Common myeloid progenitor, CD34-positive (primary cell): Measurements from ENCODE around the gene MGARP. TPM values are rescaled to one million over a fixed set of nuclear protein-coding genes. Genes with fewer than 3 reads are reported as not detected.
A peak's percentile ranks its signal among the peaks of the same experiment; 100 is the strongest.
"Not testable (repeated sequence)": the region's sequence is repeated elsewhere in the genome, so short reads cannot be mapped to it uniquely, and the experiment has no call there.

ENCODE experiments used
- CTCF ChIA-PET: fragments of 350-600 bp; sonication (Branson Sonifier 250); formaldehyde crosslinking; loops from one replicate; lab custom pipeline; 2021; ENCODE audit warnings: antibody characterized with exemption; lab: Charles Lee
- POLR2A ChIA-PET: fragments of 350-600 bp; sonication (Branson Sonifier 250); formaldehyde crosslinking; loops from one replicate; lab custom pipeline; 2021; ENCODE audit warnings: antibody characterized with exemption; lab: Charles Lee
- DNase-seq, 3 donors: peaks; one replicate each; pipeline versions ENCODE4 v3.0.0 to v3.0.0-alpha.2; 2013
- H3K27ac ChIP-seq, 2 experiments: 1 replicate in 1 of 2; 2 replicates in 1 of 2; pipeline ENCODE4 v1.7.0; 2013; ENCODE audit warnings: inconsistent platforms in 2 of 2, low read length in 2 of 2, mild to moderate bottlenecking in 2 of 2, low read depth in 1 of 2, moderate library complexity in 1 of 2; ENCODE audit not compliant: severe bottlenecking in 2 of 2, insufficient read depth in 1 of 2, poor library complexity in 1 of 2
- H3K27me3 ChIP-seq, 5 experiments: replicated peaks in 2 of 5; 1 replicate in 3 of 5; 2 replicates in 2 of 5; pipeline versions ENCODE4 v1.6.1 to v1.7.0; 2013; ENCODE audit warnings: low read length in 4 of 5, mild to moderate bottlenecking in 2 of 5, moderate library complexity in 2 of 5, inconsistent platforms in 1 of 5; ENCODE audit not compliant: insufficient read depth in 5 of 5, control insufficient read depth in 4 of 5
- H3K36me3 ChIP-seq, 4 experiments: 1 replicate in 2 of 4; 2 replicates in 2 of 4; pipeline versions ENCODE4 v1.6.1 to v1.7.0; 2013; ENCODE audit warnings: low read length in 3 of 4, control low read depth in 1 of 4, mild to moderate bottlenecking in 1 of 4; ENCODE audit not compliant: control insufficient read depth in 4 of 4, insufficient read depth in 4 of 4
- H3K4me1 ChIP-seq, 4 experiments: 1 replicate in 3 of 4; 2 replicates in 1 of 4; pipeline versions ENCODE4 v1.6.1 to v1.7.1; 2013; ENCODE audit warnings: low read length in 3 of 4, mild to moderate bottlenecking in 3 of 4, control low read depth in 1 of 4, inconsistent platforms in 1 of 4, moderate library complexity in 1 of 4; ENCODE audit not compliant: control insufficient read depth in 4 of 4, insufficient read depth in 4 of 4; ENCODE audit errors: control extremely low read depth in 1 of 4
- H3K4me3 ChIP-seq, 7 experiments: 1 replicate in 4 of 7; 2 replicates in 3 of 7; pipeline versions ENCODE4 v1.5.1 to v1.7.0; 2013; ENCODE audit warnings: mild to moderate bottlenecking in 7 of 7, low read length in 6 of 7, moderate library complexity in 6 of 7, inconsistent platforms in 2 of 7, low read depth in 2 of 7, control low read depth in 1 of 7; ENCODE audit not compliant: insufficient read depth in 4 of 7, control insufficient read depth in 1 of 7; ENCODE audit errors: extremely low read depth in 1 of 7
- H3K9me3 ChIP-seq, 5 experiments: 1 replicate in 4 of 5; 2 replicates in 1 of 5; pipeline versions ENCODE4 v1.6.1 to v1.7.1; 2013; ENCODE audit warnings: low read length in 4 of 5, mild to moderate bottlenecking in 2 of 5, inconsistent platforms in 1 of 5, low read depth in 1 of 5, moderate library complexity in 1 of 5; ENCODE audit not compliant: control insufficient read depth in 4 of 5, insufficient read depth in 2 of 5; ENCODE audit errors: control extremely low read depth in 1 of 5
- WGBS: methylation state at CpG from one replicate; pipeline ENCODE4 v1.1.5; 2013; ENCODE audit not compliant: insufficient coverage; 5-methylcytosine and 5-hydroxymethylcytosine counted together
- polyA plus RNA-seq: library from polyadenylated mRNA; unstranded; fragments of 120-200 nt; gene quantifications from one replicate; pipeline ENCODE4 v1.2.1, GENCODE V29; 2013

Gene MGARP
- polyA plus RNA-seq = 0.15 TPM

DNA sequence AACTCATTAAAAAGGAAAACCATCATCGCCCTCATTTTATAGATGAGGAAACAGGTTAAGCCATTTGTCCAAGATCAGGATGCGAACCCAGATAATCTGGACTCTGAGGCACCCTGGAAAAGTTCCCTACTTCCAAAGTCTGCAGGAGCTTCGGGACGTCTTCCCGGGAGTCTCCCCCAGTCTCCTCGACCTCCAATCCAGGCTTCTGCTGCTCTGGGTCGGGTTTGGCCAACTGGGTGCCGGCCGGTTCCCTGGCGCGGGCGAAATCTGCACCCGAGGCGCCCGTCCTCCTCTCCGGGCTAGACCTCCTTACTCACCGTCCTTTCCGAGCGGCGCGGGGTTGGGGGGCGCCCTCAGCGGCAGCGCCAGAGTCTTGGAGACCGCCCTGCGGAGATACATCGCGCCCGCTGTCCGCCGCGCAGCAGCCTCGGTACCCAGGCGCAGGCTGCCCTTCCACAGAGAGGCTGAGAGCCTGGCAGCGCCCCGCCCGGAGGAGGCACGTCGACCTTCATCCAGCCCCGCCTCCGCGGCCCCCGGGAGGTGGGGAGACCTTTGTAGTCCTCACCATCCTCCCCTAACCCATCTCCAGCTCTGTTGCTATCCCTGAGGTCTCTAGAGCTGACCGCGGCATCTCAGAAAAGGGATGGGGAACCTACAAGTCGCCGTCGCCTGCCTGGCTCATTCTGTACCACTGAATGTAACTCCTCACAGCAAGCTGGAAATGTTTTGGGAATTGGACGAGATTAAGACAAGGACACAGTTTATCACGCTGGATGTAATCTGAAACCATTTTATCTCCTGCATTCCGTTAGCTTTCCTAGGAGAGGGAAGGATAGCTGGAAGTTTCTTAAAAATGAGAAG, at the start of gene MGARP:
TSS of gene MGARP (minus strand) at position 466 of the 861 bp plus-strand sequence. CDS start at position 399, 67 bp downstream.
- Histone ChIP-seq H3K27me3 (peaks cover 16 to 61% (median 20%) of the 10 kb centered on the region in 5 experiments), H3K9me3 (peaks cover 0 to 4% (median 1%) of the 10 kb centered on the region in 5 experiments), H3K4me3 (peak within 1 kb of the TSS; percentile 8 to 72 (median 58)), H3K36me3 (no peaks in the 10 kb centered on the region), H3K27ac (no peak within 1 kb of the TSS), H3K4me1 (peaks cover 6 to 20% (median 13%) of the 10 kb centered on the region in 4 experiments)
- CTCF ChIA-PET = interaction anchor here (1.3 to 2.8 kb wide), 4 partner anchors 10 to 21 kb away, joined by 5 to 12 read pairs (median 8); partner anchors contain the start of genes NAA15 and NDUFC1
- POLR2A ChIA-PET = no interaction called here
- DNase-seq = peak in 2 of 3 donors; percentile 43 to 57
- 6% methylated on average over 43 of the region's 51 CpGs for WGBS

DNA sequence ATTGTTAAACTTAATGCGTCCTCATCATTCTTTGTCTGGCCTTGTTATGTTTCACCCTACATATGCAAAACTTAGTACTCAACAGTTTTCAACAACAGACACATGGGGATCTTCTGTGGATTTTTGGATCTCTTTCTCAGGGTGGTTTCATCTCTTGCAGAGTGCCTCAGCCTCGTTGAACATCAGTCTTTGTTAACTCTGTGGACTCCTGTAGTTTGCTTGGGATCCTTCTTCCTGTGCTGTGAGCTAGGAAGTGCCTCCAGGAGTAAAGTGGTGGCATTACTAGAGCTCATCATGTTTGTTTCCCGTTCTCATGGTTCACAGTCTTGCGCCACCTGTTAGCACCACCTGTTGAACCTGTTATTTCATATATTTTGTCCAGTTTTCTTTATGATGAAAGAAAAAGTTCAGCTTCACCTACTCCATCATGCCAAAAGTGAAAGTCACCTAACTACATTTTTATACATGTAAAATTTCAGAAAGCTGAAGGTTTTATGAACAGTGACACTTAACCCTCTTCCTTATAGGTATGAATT, 49.7 kb upstream of the MGARP start:
- ChIA-PET CTCF (interaction anchor here (0.8 to 4.5 kb wide), 7 partner anchors 10 to 115 kb away, joined by 3 to 17 read pairs (median 4); partner anchors contain the start of genes NAA15 and NDUFC1), POLR2A (no interaction called here)
- H3K4me1 ChIP-seq = peaks cover 0 to 5% (median 0%) of the 10 kb centered on the region in 4 experiments
- WGBS = 83% methylated on average over 1 of the region's 4 CpGs
- peaks cover 0 to 3% (median 0%) of the 10 kb centered on the region in 5 experiments for H3K9me3 ChIP-seq
- no peak for DNase-seq
- no peak overlapping the region for H3K27ac ChIP-seq
- H3K4me3 ChIP-seq = no peak overlapping the region
- H3K27me3 ChIP-seq = no peaks in the 10 kb centered on the region
- peaks cover 0 to 16% (median 12%) of the 10 kb centered on the region in 4 experiments for H3K36me3 ChIP-seq

DNA sequence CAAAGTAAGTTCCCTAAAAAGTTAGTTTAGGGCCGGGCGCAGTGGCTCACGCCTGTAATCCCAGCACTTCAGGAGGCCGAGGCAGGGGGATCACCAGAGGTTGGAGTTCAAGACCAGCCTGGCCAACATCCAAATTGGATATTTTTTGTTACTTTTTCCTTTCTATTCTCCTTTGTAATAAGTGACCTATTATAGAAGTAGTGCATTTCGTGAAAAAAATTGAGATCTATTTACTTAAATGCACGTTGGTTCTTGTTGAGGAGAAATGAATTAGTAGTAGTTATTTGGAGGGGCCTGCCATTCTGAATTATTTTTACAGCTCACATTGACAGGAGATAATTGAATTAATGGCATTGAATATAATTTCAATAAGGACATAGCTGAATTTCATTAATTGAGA, 44.6 kb upstream of the MGARP start:
- POLR2A ChIA-PET = no interaction called here
- DNase-seq = no peak
- Histone ChIP-seq H3K27me3 (no peaks in the 10 kb centered on the region), H3K27ac (no peak overlapping the region), H3K36me3 (peaks cover 2 to 12% (median 7%) of the 10 kb centered on the region in 4 experiments), H3K4me1 (peaks cover 0 to 7% (median 0%) of the 10 kb centered on the region in 4 experiments), H3K4me3 (no peak overlapping the region), H3K9me3 (peaks cover 0 to 3% (median 0%) of the 10 kb centered on the region in 5 experiments)
- CTCF ChIA-PET = interaction anchor here (0.7 to 1.1 kb wide), 4 partner anchors 9 to 106 kb away, joined by 3 to 4 read pairs (median 3); no protein-coding TSS in a partner anchor
- WGBS = 98% methylated on average over 4 of the region's 6 CpGs

DNA sequence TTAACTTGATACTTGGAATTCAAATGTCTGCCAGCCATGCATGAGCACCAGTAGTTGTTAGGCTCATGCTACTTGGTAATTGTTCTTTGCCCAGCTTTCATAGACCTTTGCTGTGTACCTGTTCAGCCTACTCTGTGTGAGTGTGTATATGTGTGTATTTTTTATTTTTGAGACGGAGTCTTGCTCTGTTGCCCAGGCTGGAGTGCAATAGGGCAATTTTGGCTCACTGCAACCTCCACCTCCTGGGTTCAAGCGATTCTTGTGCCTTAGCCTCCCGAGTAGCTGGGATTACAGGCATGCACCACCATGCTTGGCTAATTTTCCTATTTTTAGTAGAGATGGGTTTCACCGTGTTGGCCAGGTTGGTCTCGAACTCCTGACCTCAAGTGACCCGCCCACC, 42.5 kb upstream of the MGARP start:
- ChIA-PET CTCF (interaction anchor here (1.0 to 1.6 kb wide), 3 partner anchors 9 to 27 kb away, joined by 3 to 5 read pairs (median 3); no protein-coding TSS in a partner anchor), POLR2A (interaction anchor here (1.6 kb wide), 1 partner anchor 22 kb away, joined by 5 read pairs; the partner anchor contains the start of gene NAA15)
- DNase-seq, H3K4me1 ChIP-seq, H3K27ac ChIP-seq, H3K27me3 ChIP-seq, H3K9me3 ChIP-seq, H3K4me3 ChIP-seq, H3K36me3 ChIP-seq: not testable (repeated sequence)
- 100% methylated on average over 6 of the region's 6 CpGs for WGBS

DNA sequence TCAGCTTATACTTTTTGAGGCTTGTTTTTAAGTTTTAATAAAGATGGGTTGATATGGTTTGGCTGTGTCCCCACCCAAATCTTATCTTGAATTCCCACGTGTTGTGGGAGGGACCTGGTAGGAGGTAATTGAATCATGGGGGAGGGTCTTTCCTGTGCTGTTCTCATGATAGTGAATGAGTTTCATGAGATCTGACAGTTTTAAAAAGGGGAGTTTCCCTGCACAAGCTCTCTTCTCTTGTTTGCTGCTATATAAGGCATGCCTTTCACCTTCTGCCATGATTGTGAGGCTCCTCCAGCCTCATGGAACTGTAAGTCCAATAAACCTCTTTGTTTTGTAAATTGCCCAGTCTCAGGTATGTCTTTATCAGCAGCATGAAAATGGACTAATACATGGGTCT, 42.0 kb upstream of the MGARP start:
- peak in 2 of 3 donors; percentile 43 to 66 for DNase-seq
- 78% methylated on average over 1 of the region's 1 CpG for WGBS
- not testable (repeated sequence) for H3K9me3 ChIP-seq, H3K27ac ChIP-seq, H3K4me1 ChIP-seq, H3K36me3 ChIP-seq, H3K27me3 ChIP-seq, H3K4me3 ChIP-seq
- ChIA-PET POLR2A (interaction anchor here (1.6 kb wide), 1 partner anchor 21 kb away, joined by 5 read pairs; the partner anchor contains the start of gene NAA15), CTCF (interaction anchor here (1.0 to 1.6 kb wide), 2 partner anchors 17 to 26 kb away, joined by 3 to 5 read pairs; no protein-coding TSS in a partner anchor)

DNA sequence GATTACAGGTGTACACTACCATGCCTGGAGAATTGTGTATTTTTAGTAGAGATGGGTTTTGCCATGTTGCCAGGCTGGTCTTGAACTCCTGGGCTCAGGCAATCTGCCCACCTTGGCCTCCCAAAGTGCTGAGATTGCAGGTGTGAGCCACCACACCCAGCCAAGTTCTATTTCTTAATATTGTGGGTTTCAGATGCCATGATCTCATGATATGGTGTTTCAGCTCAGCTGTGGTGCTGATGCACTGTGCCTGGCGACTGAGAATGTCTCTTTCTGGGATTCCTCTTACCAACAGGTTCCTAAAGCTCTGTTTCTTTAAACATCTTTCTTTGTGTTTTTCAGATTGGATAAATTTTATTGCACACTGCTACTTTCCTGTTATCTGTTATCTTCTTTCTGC, 39.5 kb upstream of the MGARP start:
- ChIA-PET POLR2A (no interaction called here), CTCF (interaction anchor here (1.0 to 2.2 kb wide), 3 partner anchors 10 to 17 kb away, joined by 3 to 5 read pairs (median 3); partner anchors contain the start of gene NDUFC1)
- peaks cover 0 to 2% (median 0%) of the 10 kb centered on the region in 4 experiments for H3K36me3 ChIP-seq
- H3K4me3 ChIP-seq = no peak overlapping the region
- DNase-seq = no peak
- no peak overlapping the region for H3K27ac ChIP-seq
- no peaks in the 10 kb centered on the region for H3K27me3 ChIP-seq
- peaks cover 0 to 17% (median 7%) of the 10 kb centered on the region in 4 experiments for H3K4me1 ChIP-seq
- WGBS = no CpG with 5 or more reads among the region's 1 CpG
- no peaks in the 10 kb centered on the region for H3K9me3 ChIP-seq
